A549 (cell line): ENCODE measurements around the gene TSPAN14. TPM values are rescaled to one million over a fixed set of nuclear protein-coding genes. Genes with fewer than 3 reads are reported as not detected.

Experiments
- ATAC-seq, 2 experiments: fragments of 200-7000 bp in 1 of 2; fragments of >200 bp in 1 of 2; cut with Nextera tagmentation in 1 of 2; cut with Tn5 transposase in 1 of 2; 3 replicates each; pipeline versions ENCODE4 v1.8.0 to v1.9.1; 2018 to 2020; ENCODE audit warnings: mild to moderate bottlenecking in 1 of 2, moderate library complexity in 1 of 2
- CTCF ChIA-PET: fragments of 300-600 bp; sonication (Branson Sonifier 250); formaldehyde crosslinking; extraction: SDS; loops from one replicate; lab custom pipeline; 2021; ENCODE audit warnings: antibody characterized with exemption, inconsistent platforms; lab: Yijun Ruan, JAX
- POLR2A ChIA-PET: fragments of 350-600 bp; formaldehyde crosslinking; extraction: SDS; loops from one replicate; lab custom pipeline; 2021; ENCODE audit warnings: antibody characterized with exemption, inconsistent platforms; lab: Yijun Ruan, JAX
- DNase-seq, 2 experiments: peaks; one replicate each; pipeline versions ENCODE4 v3.0.0 to v3.0.0-alpha.2; 2011 to 2016; ENCODE audit warnings: low read depth in 1 of 2, low spot score in 1 of 2
- FAIRE-seq: peaks from 2 replicates; lab custom pipeline; 2011; peaks lifted over from hg19 to GRCh38; lab: Jason Lieb, UNC
- H3K27ac ChIP-seq, 2 experiments: fragments of >200 bp; sonication (Bioruptor Twin); formaldehyde crosslinking; 3 replicates each; pipeline ENCODE4 v1.5.1; 2016 to 2017
- H3K4me1 ChIP-seq: fragments of >200 bp; sonication (Bioruptor Twin); formaldehyde crosslinking; 3 replicates; pipeline ENCODE4 v1.6.1; 2016
- H3K4me2 ChIP-seq: fragments of >200 bp; sonication (Bioruptor Twin); formaldehyde crosslinking; 3 replicates; pipeline ENCODE4 v1.6.1; 2016
- H3K4me3 ChIP-seq: fragments of >200 bp; sonication (Bioruptor Twin); formaldehyde crosslinking; 3 replicates; pipeline ENCODE4 v1.5.1; 2016
- H3K9me3 ChIP-seq: fragments of >200 bp; sonication (Bioruptor Twin); formaldehyde crosslinking; 3 replicates; pipeline ENCODE4 v1.6.1; 2016
- ATOH8 ChIP-seq: fragments of 250-450 bp; sonication (Bioruptor Pico); IDR thresholded peaks from 2 replicates; pipeline ENCODE4 v1.5.0; 2020; ENCODE audit warnings: low read depth, mild to moderate bottlenecking, moderate library complexity
- BHLHE40 ChIP-seq: IDR thresholded peaks from 2 replicates; pipeline ENCODE4 v1.6.1; 2012; ENCODE audit warnings: low read depth, low read length, inconsistent platforms
- CHD4 ChIP-seq: fragments of 200-600 bp; sonication (generic); IDR thresholded peaks from 2 replicates; pipeline ENCODE4 v1.6.1; 2016; ENCODE audit warnings: antibody characterized with exemption, mild to moderate bottlenecking, borderline replicate concordance
- FOSL2 ChIP-seq, 2 experiments: fragments of 450-650 bp in 1 of 2; fragments of >200 bp in 1 of 2; sonication (Bioruptor Twin) in 1 of 2; formaldehyde crosslinking; IDR thresholded peaks; 2 replicates each; pipeline versions ENCODE4 v1.5.0 to v1.6.1; 2016 to 2020; ENCODE audit warnings: mild to moderate bottlenecking in 1 of 2, moderate library complexity in 1 of 2
- HOXB5 ChIP-seq: fragments of 250-450 bp; sonication (Bioruptor Pico); IDR thresholded peaks from 2 replicates; pipeline ENCODE4 v1.5.0; 2020; ENCODE audit warnings: mild to moderate bottlenecking, moderate library complexity
- JUN ChIP-seq, 2 experiments: fragments of >200 bp; sonication (Bioruptor Twin); formaldehyde crosslinking; IDR thresholded peaks; 2 replicates in 1 of 2; 3 replicates in 1 of 2; pipeline ENCODE4 v1.6.1; 2016 to 2017
- KDM1A ChIP-seq: fragments of 200-600 bp; sonication (generic); IDR thresholded peaks from 2 replicates; pipeline ENCODE4 v1.6.1; 2016; ENCODE audit warnings: low read depth, mild to moderate bottlenecking
- MAX ChIP-seq: IDR thresholded peaks from 2 replicates; pipeline ENCODE4 v1.6.1; 2012
- MAZ ChIP-seq: fragments of 150-350 bp; IDR thresholded peaks from 2 replicates; pipeline ENCODE4 v1.6.1; 2014; ENCODE audit warnings: antibody characterized with exemption, low read depth, low read length, borderline replicate concordance
- NPAS2 ChIP-seq: fragments of 250-450 bp; sonication (Bioruptor Pico); IDR thresholded peaks from 2 replicates; pipeline ENCODE4 v1.8.0; 2022; ENCODE audit warnings: mild to moderate bottlenecking, moderate library complexity, borderline replicate concordance
- NR3C1 ChIP-seq: fragments of >200 bp; sonication (Bioruptor Twin); formaldehyde crosslinking; IDR thresholded peaks from 3 replicates; pipeline ENCODE4 v1.6.1; 2017
- PHF8 ChIP-seq: fragments of 200-600 bp; sonication (generic); IDR thresholded peaks from 2 replicates; pipeline ENCODE4 v1.6.1; 2016; ENCODE audit warnings: low read depth, mild to moderate bottlenecking, antibody characterized with exemption, moderate library complexity, borderline replicate concordance
- POLR2A ChIP-seq: IDR thresholded peaks from 2 replicates; pipeline ENCODE4 v1.6.1; 2012; ENCODE audit warnings: mild to moderate bottlenecking, low read length
- POLR2AphosphoS2 ChIP-seq: conservative IDR thresholded peaks from 2 replicates; pipeline ENCODE4 v1.6.1; 2012; ENCODE audit warnings: low read length, improper control_type of control experiment, inconsistent platforms
- RAD21 ChIP-seq, 2 experiments: fragments of >200 bp in 1 of 2; sonication (Bioruptor Twin) in 1 of 2; formaldehyde crosslinking in 1 of 2; IDR thresholded peaks in 1 of 2; conservative IDR thresholded peaks in 1 of 2; 2 replicates in 1 of 2; 3 replicates in 1 of 2; pipeline ENCODE4 v1.6.1; 2012 to 2018; ENCODE audit warnings: inconsistent platforms in 1 of 2
- REST ChIP-seq: fragments of 200-600 bp; sonication (generic); IDR thresholded peaks from 2 replicates; pipeline ENCODE4 v1.6.1; 2016; ENCODE audit warnings: antibody characterized with exemption, mild to moderate bottlenecking, moderate library complexity
- RFX5 ChIP-seq: fragments of 450-650 bp; IDR thresholded peaks from 2 replicates; pipeline ENCODE4 v1.7.1; 2014; ENCODE audit warnings: antibody characterized with exemption, mild to moderate bottlenecking, moderate library complexity
- SMC3 ChIP-seq: fragments of >200 bp; sonication (Bioruptor Twin); formaldehyde crosslinking; IDR thresholded peaks from 3 replicates; pipeline ENCODE4 v1.6.1; 2018; ENCODE audit warnings: inconsistent platforms
- SREBF2 ChIP-seq: fragments of 450-650 bp; IDR thresholded peaks from 2 replicates; pipeline ENCODE4 v1.6.1; 2014; ENCODE audit warnings: mild to moderate bottlenecking, moderate library complexity
- USF2 ChIP-seq: fragments of 450-650 bp; IDR thresholded peaks from 2 replicates; pipeline ENCODE4 v1.6.1; 2014; ENCODE audit warnings: antibody characterized with exemption
- ZC3H11A ChIP-seq: fragments of 450-650 bp; IDR thresholded peaks from 2 replicates; pipeline ENCODE4 v1.6.1; 2014; ENCODE audit warnings: antibody characterized with exemption, mild to moderate bottlenecking
- ZNF302 ChIP-seq: fragments of 250-450 bp; sonication (Bioruptor Pico); IDR thresholded peaks from 2 replicates; pipeline ENCODE4 v1.9.0; 2021; ENCODE audit warnings: inconsistent platforms, mild to moderate bottlenecking, moderate library complexity
- WGBS: methylation state at CpG from one replicate; pipeline ENCODE4 v1.1.6; 2017; ENCODE audit errors: missing lambda C conversion rate; 5-methylcytosine and 5-hydroxymethylcytosine counted together
- polyA plus RNA-seq, 4 experiments: library from polyadenylated mRNA; depleted of rRNA in 3 of 4; stranded (reverse); fragments of >200 nt; fragmentation: RNase III in 1 of 4; extraction: RNeasy Plus Mini Kit Qiagen cat#74134 plus additional on column Dnase treatment in 1 of 4; gene quantifications; 2 replicates in 3 of 4; 3 replicates in 1 of 4; pipeline ENCODE4 v1.2.3, GENCODE V29; 2011 to 2017

The TSPAN14 gene
- polyA plus RNA-seq, 2 of the 4 experiments (the other 2 are of a cell fraction) = 87.0 to 124 TPM

- ATAC-seq (no peak), DNase-seq (no peak), FAIRE-seq (no peak)
- Histone ChIP-seq H3K9me3 (no peaks in the 10 kb centered on the region), H3K27ac (no peak overlapping the region), H3K4me3 (no peak overlapping the region), H3K4me2 (no peak overlapping the region), H3K4me1 (peaks cover 31% of the 10 kb centered on the region)
- 90% methylated on average over 5 of the region's 5 CpGs for WGBS
- POLR2A ChIA-PET = interaction anchor here (1.1 kb wide), 1 partner anchor 18 kb away, joined by 3 read pairs; no protein-coding TSS in a partner anchor
- CTCF ChIA-PET = interaction anchor here (1.3 to 3.7 kb wide), 7 partner anchors 9 to 95 kb away, joined by 3 to 30 read pairs (median 5); no protein-coding TSS in a partner anchor
- TF ChIP-seq MAX (no peak), ZNF302 (no peak), POLR2AphosphoS2 (no peak), REST (no peak), KDM1A (no peak), PHF8 (no peak), CHD4 (no peak), JUN (IDR thresholded peaks at IDR 0.05) (no peak), ZC3H11A (no peak), RFX5 (no peak), RAD21 (conservative IDR thresholded peaks at IDR 0.05 in 1 of 2, IDR thresholded peaks at IDR 0.05 in 1 of 2) (no peak), POLR2A (no peak), BHLHE40 (no peak)
Measured at GRCh38 chr10:80410578-80411145, 43.4 kb upstream of the TSPAN14 start.

- no peak for DNase-seq
- peaks cover 31% of the 10 kb centered on the region for H3K4me1 ChIP-seq
- no peak overlapping the region for H3K27ac ChIP-seq
- ATAC-seq = no peak
- H3K4me3 ChIP-seq = no peak overlapping the region
- TF ChIP-seq ATOH8 (no peak), CHD4 (no peak), SMC3 (no peak), NPAS2 (CRISPR knock-in tag) (no peak), NR3C1 (no peak), POLR2A (no peak), FOSL2 (IDR thresholded peaks at IDR 0.05) (no peak), FOSL2 (CRISPR knock-in tag; IDR thresholded peaks at IDR 0.05) (no peak), HOXB5 (no peak), MAZ (no peak), USF2 (no peak), SREBF2 (no peak)
- H3K4me2 ChIP-seq = no peak overlapping the region
- no peak for FAIRE-seq
- WGBS = 69% methylated on average over 2 of the region's 2 CpGs
- ChIA-PET POLR2A (no interaction called here), CTCF (interaction anchor here (0.6 to 3.7 kb wide), 6 partner anchors 8 to 94 kb away, joined by 3 to 30 read pairs (median 5); no protein-coding TSS in a partner anchor)
- no peaks in the 10 kb centered on the region for H3K9me3 ChIP-seq
Measured at GRCh38 chr10:80411267-80411668, 42.8 kb upstream of the TSPAN14 start.
